Activated gamma-delta T cell (primary cell): ENCODE results near the gene ZNF555.
"Not testable (repeated sequence)": the region's sequence is repeated elsewhere in the genome, so short reads cannot be mapped to it uniquely, and the experiment has no call there.

Experiments
- DNase-seq: peaks from one replicate; lab custom pipeline; 2025; lab: John Stamatoyannopoulos, UW
- total RNA-seq, 2 donors: gene quantifications; one replicate each; lab custom pipeline; 2026; lab: John Stamatoyannopoulos, UW

The ZNF555 gene
- total RNA-seq: 26.3 to 29.8 reads per million in 2 donors

- DNase-seq: peak; percentile 93
These were observed at the start of gene ZNF555 for GRCh38 chr19:2840794-2841791. ZNF555 (plus strand) TSS chr19:2841475; CDS start chr19:2841573, 98 bp downstream.

- no peak for DNase-seq
These were observed 49.4 kb upstream of the ZNF555 start for GRCh38 chr19:2791876-2792275.

GRCh38 chr19:2792666-2793065 is 48.6 kb upstream of the ZNF555 start:
- DNase-seq: not testable (repeated sequence)

- DNase-seq: no peak
These were observed 48.1 kb upstream of the ZNF555 start for GRCh38 chr19:2793126-2793525.

GRCh38 chr19:2793577-2793976 is 47.7 kb upstream of the ZNF555 start:
- DNase-seq: no peak

GRCh38 chr19:2795827-2796658 is 45.2 kb upstream of the ZNF555 start:
- DNase-seq: no peak

- no peak for DNase-seq
These were observed 44.5 kb upstream of the ZNF555 start for GRCh38 chr19:2796659-2797266.

- DNase-seq: no peak
These were observed 44.0 kb upstream of the ZNF555 start for GRCh38 chr19:2797280-2797679.

GRCh38 chr19:2798158-2798685 is 43.1 kb upstream of the ZNF555 start:
- no peak for DNase-seq

GRCh38 chr19:2798733-2799132 is 42.5 kb upstream of the ZNF555 start:
- DNase-seq: no peak

GRCh38 chr19:2799273-2800020 is 41.8 kb upstream of the ZNF555 start:
- no peak for DNase-seq

- no peak for DNase-seq
These were observed 40.8 kb upstream of the ZNF555 start for GRCh38 chr19:2800506-2800905.

GRCh38 chr19:2802826-2803225 is 38.4 kb upstream of the ZNF555 start:
- no peak for DNase-seq

GRCh38 chr19:2803486-2804155 is 37.7 kb upstream of the ZNF555 start:
- no peak for DNase-seq

GRCh38 chr19:2804156-2805004 is 36.9 kb upstream of the ZNF555 start:
- DNase-seq: no peak

- no peak for DNase-seq
These were observed 35.9 kb upstream of the ZNF555 start for GRCh38 chr19:2805261-2805900.

- no peak for DNase-seq
These were observed 35.2 kb upstream of the ZNF555 start for GRCh38 chr19:2805991-2806649.

GRCh38 chr19:2806736-2807378 is 34.4 kb upstream of the ZNF555 start:
- DNase-seq: no peak
